ENCODE data around the gene TBC1D8.
"Not testable (repeated sequence)": the region's sequence is repeated elsewhere in the genome, so short reads cannot be mapped to it uniquely, and the experiment has no call there.

- not testable (repeated sequence) for TF ChIP-seq CTCF (IDR thresholded peaks at IDR 0.05); POLR2AphosphoS5 (IDR thresholded peaks at IDR 0.05; ENCODE audit: low read depth, low read length); REST (IDR thresholded peaks at IDR 0.05; ENCODE audit: insufficient read depth in 1 of 2, low read depth in 2 of 2, low read length in 1 of 2); TCF7L2 (IDR thresholded peaks at IDR 0.05; ENCODE audit: low read depth, low read length)
These were observed 18.6 kb upstream of the TBC1D8 start for GRCh38 chr2:101169822-101170221.

Measured in Panc1 (cell line).